Measurements from ENCODE around the gene NOS3.
A peak's percentile ranks its signal among the peaks of the same experiment; 100 is the strongest.
"Not testable (repeated sequence)": the region's sequence is repeated elsewhere in the genome, so short reads cannot be mapped to it uniquely, and the experiment has no call there.

The NOS3 gene

GRCh38 chr7:151025924-151026671 is 35.3 kb downstream of the NOS3 start:
- ATAC-seq (replicated peaks) (no peak), DNase-seq (no peak)
- peaks cover 4 to 9% of the 10 kb centered on the region in 2 donors for H3K36me3 Mint-ChIP-seq
- H3K27me3 Mint-ChIP-seq: peaks cover 21 to 32% of the 10 kb centered on the region in 2 donors
- H3K4me3 Mint-ChIP-seq: no peak overlapping the region
- H3K4me1 Mint-ChIP-seq: peaks cover 14 to 22% of the 10 kb centered on the region in 2 donors
- H3K9me3 Mint-ChIP-seq: no peaks in the 10 kb centered on the region
- no peak overlapping the region for H3K27ac Mint-ChIP-seq

DNA sequence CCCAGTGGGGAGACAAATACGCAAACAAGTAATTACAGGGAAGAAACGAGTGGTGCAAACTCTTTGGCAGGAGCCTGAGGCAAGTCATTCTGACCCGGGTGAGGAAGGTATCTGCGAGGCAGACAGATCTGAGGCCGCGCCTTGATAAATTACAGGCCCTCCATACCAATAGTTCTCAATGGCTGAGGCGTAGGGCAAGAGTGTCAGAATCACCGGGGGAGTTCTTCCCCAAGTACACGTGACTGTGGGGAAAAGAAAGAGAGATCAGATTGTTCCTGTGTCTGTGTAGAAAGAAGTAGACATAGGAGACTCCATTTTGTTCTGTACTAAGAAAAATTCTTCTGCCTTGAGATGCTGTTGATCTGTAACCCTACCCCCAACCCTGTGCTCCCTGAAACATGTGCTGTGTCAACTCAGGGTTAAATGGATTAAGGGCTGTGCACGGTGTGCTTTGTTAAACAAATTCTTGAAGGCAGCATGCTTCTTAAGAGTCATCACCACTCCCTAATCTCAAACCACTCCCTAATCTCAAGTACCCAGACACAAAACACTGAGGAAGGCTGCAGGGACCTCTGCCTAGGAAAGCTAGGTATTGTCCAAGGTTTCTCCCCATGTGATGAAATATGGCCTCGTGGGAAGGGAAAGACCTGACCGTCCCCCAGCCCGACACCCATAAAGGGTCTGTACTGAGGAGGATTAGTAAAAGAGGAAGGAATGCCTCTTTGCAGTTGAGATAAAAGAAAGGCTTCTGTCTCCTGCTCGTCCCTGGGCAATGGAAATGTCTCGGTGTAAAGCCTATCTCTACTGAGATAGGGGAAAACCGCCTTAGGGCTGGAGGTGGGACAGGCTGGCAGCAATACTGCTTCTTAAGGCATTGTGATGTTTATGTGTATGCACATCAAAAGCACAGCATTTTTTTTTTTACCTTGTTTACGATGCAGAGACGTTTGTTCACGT is 36.2 kb downstream of the NOS3 start:
- peak overlapping the region; percentile 97 for H3K27ac Mint-ChIP-seq
- not testable (repeated sequence) for DNase-seq; ATAC-seq (replicated peaks); H3K9me3 Mint-ChIP-seq
- H3K4me3 Mint-ChIP-seq: peak overlapping the region; percentile 92 to 98
- H3K36me3 Mint-ChIP-seq: peaks cover 9 to 12% of the 10 kb centered on the region in 2 donors
- H3K27me3 Mint-ChIP-seq: peaks cover 16 to 23% of the 10 kb centered on the region in 2 donors
- peaks cover 16 to 27% of the 10 kb centered on the region in 2 donors for H3K4me1 Mint-ChIP-seq

DNA sequence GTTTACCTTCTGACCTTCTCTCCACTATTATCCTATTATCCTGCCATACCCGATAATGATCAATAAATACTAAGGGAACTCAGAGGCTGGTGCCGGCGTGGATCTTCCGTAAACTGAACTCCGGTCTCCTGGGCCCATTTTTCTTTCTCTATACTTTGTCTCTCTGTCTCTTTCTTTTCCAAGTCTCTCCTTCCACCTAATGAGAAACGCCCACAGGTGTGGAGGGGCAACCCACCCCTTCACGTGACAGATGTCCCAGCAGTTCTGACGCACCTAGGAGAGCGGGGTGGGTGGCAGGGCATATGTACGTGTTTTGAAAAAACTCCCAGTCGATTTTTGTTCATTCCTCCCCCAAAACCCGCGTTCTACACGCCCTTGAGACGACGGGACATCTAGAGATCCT is 36.9 kb downstream of the NOS3 start:
- ATAC-seq (replicated peaks): peak; percentile 5 to 15
- Mint-ChIP-seq H3K27ac (peak overlapping the region; percentile 97), H3K4me3 (peak overlapping the region; percentile 92 to 98), H3K4me1 (peaks cover 17 to 29% of the 10 kb centered on the region in 2 donors), H3K27me3 (peaks cover 16 to 22% of the 10 kb centered on the region in 2 donors), H3K36me3 (peaks cover 10 to 14% of the 10 kb centered on the region in 2 donors)
- H3K9me3 Mint-ChIP-seq, DNase-seq: not testable (repeated sequence)

GRCh38 chr7:151028131-151028947 is 37.5 kb downstream of the NOS3 start, which contains the start of gene ABCB8:
Gene ABCB8 (plus strand): TSS chr7:151028450. CDS start chr7:151028516, 66 bp downstream.
- H3K27me3 Mint-ChIP-seq: peaks cover 10 to 16% of the 10 kb centered on the region in 2 donors
- H3K27ac Mint-ChIP-seq: peak within 1 kb of the TSS; percentile 97
- H3K4me3 Mint-ChIP-seq: peak within 1 kb of the TSS; percentile 92 to 98
- ATAC-seq (replicated peaks) (peak; percentile 94), DNase-seq (peak; percentile 99)
- H3K9me3 Mint-ChIP-seq: no peaks in the 10 kb centered on the region
- peaks cover 17 to 29% of the 10 kb centered on the region in 2 donors for H3K4me1 Mint-ChIP-seq
- peaks cover 10 to 14% of the 10 kb centered on the region in 2 donors for H3K36me3 Mint-ChIP-seq

- peaks cover 10 to 14% of the 10 kb centered on the region in 2 donors for H3K36me3 Mint-ChIP-seq
- H3K27me3 Mint-ChIP-seq: peaks cover 9 to 10% of the 10 kb centered on the region in 2 donors
- peaks cover 17 to 29% of the 10 kb centered on the region in 2 donors for H3K4me1 Mint-ChIP-seq
- peak overlapping the region; percentile 97 for H3K27ac Mint-ChIP-seq
- H3K9me3 Mint-ChIP-seq: no peaks in the 10 kb centered on the region
- H3K4me3 Mint-ChIP-seq: peak overlapping the region; percentile 92 to 98
- ATAC-seq (replicated peaks): no peak
- DNase-seq: no peak
Measured at GRCh38 chr7:151028948-151029501, 38.2 kb downstream of the NOS3 start.

DNA sequence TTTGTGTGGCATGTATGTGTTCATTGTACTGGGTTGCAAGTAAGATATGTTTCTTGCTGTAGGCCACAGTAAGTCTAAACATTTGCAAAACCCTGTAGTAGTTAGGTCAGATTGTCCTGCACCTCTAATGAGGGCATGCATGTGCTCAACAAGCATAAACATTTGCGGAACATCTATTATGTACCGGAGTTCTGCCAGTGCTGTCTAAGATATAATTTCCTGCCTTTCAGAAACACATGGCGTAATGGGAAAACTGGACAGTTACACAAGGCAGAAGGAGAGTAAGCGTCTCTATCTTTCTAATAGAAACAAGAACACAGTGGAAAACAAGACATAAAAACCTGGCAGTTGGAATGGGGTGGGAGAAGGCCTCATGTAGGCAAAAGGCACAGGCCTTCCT is 40.2 kb downstream of the NOS3 start:
- peaks cover 15 to 19% of the 10 kb centered on the region in 2 donors for H3K36me3 Mint-ChIP-seq
- DNase-seq: no peak
- no peaks in the 10 kb centered on the region for H3K27me3 Mint-ChIP-seq
- no peak overlapping the region for H3K4me3 Mint-ChIP-seq
- peaks cover 17 to 29% of the 10 kb centered on the region in 2 donors for H3K4me1 Mint-ChIP-seq
- H3K27ac Mint-ChIP-seq: no peak overlapping the region
- no peaks in the 10 kb centered on the region for H3K9me3 Mint-ChIP-seq
- no peak for ATAC-seq (replicated peaks)

GRCh38 chr7:151032936-151033863 is 42.4 kb downstream of the NOS3 start:
- Mint-ChIP-seq H3K4me3 (no peak overlapping the region), H3K27me3 (no peaks in the 10 kb centered on the region), H3K36me3 (peaks cover 24 to 31% of the 10 kb centered on the region in 2 donors), H3K9me3 (no peaks in the 10 kb centered on the region), H3K27ac (no peak overlapping the region), H3K4me1 (peaks cover 12 to 20% of the 10 kb centered on the region in 2 donors)
- ATAC-seq (replicated peaks): no peak
- no peak for DNase-seq

- Mint-ChIP-seq H3K27me3 (no peaks in the 10 kb centered on the region), H3K27ac (no peak overlapping the region), H3K36me3 (peaks cover 25 to 31% of the 10 kb centered on the region in 2 donors), H3K9me3 (no peaks in the 10 kb centered on the region), H3K4me1 (peaks cover 14 to 22% of the 10 kb centered on the region in 2 donors), H3K4me3 (no peak overlapping the region)
- ATAC-seq (replicated peaks) (no peak), DNase-seq (no peak)
Measured at GRCh38 chr7:151033864-151034249, 43.0 kb downstream of the NOS3 start.

DNA sequence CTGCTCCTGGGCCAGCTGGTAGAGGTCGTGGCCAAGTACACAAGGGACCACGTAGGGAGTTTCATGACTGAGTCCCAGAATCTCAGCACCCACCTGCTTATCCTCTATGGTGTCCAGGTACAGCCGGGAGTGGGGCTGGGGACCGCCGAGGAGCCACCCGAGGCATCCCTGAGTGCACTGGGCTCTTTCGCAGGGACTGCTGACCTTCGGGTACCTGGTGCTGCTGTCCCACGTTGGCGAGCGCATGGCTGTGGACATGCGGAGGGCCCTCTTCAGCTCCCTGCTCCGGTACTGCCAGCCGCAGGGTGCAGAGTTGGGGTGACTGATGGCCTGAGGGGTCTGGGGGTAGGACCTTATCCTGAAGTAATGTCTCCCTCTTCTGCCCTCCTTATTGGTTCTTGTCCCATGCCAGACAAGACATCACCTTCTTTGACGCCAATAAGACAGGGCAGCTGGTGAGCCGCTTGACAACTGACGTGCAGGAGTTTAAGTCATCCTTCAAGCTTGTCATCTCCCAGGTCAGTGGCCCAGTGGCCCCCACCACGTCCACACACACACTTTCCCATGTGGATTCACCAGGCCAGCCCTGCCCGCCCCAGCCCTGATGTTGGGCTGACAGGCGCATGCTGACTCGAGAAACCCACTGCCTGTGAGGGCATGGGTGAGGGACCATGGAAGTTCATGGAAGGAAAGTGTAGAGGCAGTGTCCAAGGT is 43.7 kb downstream of the NOS3 start:
- Mint-ChIP-seq H3K4me3 (no peak overlapping the region), H3K36me3 (peaks cover 26 to 33% of the 10 kb centered on the region in 2 donors), H3K4me1 (peaks cover 14 to 22% of the 10 kb centered on the region in 2 donors), H3K9me3 (no peaks in the 10 kb centered on the region), H3K27ac (no peak overlapping the region), H3K27me3 (no peaks in the 10 kb centered on the region)
- ATAC-seq (replicated peaks) (no peak), DNase-seq (no peak)

GRCh38 chr7:151035026-151035717 is 44.4 kb downstream of the NOS3 start:
- Mint-ChIP-seq H3K4me3 (no peak overlapping the region), H3K4me1 (peaks cover 17 to 26% of the 10 kb centered on the region in 2 donors), H3K27ac (no peak overlapping the region), H3K36me3 (peaks cover 29% of the 10 kb centered on the region in 2 donors), H3K9me3 (no peaks in the 10 kb centered on the region), H3K27me3 (no peaks in the 10 kb centered on the region)
- ATAC-seq (replicated peaks) (no peak), DNase-seq (no peak)

- Mint-ChIP-seq H3K9me3 (no peaks in the 10 kb centered on the region), H3K36me3 (peaks cover 29% of the 10 kb centered on the region in 2 donors), H3K27ac (no peak overlapping the region), H3K4me1 (peaks cover 17 to 28% of the 10 kb centered on the region in 2 donors), H3K27me3 (no peaks in the 10 kb centered on the region), H3K4me3 (no peak overlapping the region)
- ATAC-seq (replicated peaks): no peak
- DNase-seq: no peak
Measured at GRCh38 chr7:151035902-151036301, 45.1 kb downstream of the NOS3 start.
